Nucleus accumbens (tissue), 56 donors: ENCODE results near the gene SUPT6H.

Experiments used
- DNase-seq, 56 donors: peaks; one replicate each; lab custom pipeline; 2025; lab: John Stamatoyannopoulos, UW

Gene SUPT6H

GRCh38 chr17:28700278-28700677 is 38.3 kb downstream of the SUPT6H start:
- no peak for DNase-seq

- DNase-seq, result no peak
Observed at GRCh38 chr17:28700830-28701492, 39.0 kb downstream of the SUPT6H start.

DNA sequence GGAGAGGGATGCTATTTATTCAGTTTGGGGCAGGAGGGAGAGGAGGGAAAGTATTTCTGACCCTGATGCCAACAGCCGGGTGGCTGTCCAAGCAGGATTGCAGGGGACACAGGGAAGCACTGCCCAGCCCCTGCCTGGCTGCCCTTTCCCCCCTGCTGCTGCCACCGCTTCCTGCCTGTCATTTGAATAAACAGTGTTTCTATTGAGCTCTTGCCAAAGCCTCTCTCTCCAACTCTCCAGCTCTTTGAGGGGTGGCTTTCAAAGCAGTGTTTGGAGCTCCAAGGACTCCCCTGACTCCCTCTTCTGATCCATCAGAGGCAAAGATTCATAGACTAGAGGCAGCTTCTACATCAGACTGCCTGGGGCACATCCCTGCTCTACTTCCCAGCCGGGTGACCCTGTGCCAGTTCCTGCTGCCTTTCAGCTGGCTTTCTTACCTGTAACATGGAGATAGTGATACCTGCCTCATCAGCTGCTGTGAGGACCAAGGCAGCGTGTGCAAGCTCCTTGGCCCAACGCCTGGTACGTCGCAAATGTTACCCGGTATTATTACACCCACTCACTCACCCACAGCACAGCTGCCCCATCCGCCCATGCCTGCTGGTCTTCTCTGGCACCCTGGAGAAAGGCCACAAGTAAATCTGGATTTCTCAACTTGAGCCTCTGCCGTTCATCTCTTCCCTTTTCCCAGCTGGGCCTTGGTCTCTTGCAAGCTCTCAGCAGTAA is 40.2 kb downstream of the SUPT6H start:
- peak in 48 of 56 donors; percentile 14 to 75 (median 52) for DNase-seq

- DNase-seq, result peak in 1 of 56 donors; percentile 18
Observed at GRCh38 chr17:28702752-28703150, 40.7 kb downstream of the SUPT6H start.

GRCh38 chr17:28703552-28704218 is 41.7 kb downstream of the SUPT6H start:
- no peak for DNase-seq

DNA sequence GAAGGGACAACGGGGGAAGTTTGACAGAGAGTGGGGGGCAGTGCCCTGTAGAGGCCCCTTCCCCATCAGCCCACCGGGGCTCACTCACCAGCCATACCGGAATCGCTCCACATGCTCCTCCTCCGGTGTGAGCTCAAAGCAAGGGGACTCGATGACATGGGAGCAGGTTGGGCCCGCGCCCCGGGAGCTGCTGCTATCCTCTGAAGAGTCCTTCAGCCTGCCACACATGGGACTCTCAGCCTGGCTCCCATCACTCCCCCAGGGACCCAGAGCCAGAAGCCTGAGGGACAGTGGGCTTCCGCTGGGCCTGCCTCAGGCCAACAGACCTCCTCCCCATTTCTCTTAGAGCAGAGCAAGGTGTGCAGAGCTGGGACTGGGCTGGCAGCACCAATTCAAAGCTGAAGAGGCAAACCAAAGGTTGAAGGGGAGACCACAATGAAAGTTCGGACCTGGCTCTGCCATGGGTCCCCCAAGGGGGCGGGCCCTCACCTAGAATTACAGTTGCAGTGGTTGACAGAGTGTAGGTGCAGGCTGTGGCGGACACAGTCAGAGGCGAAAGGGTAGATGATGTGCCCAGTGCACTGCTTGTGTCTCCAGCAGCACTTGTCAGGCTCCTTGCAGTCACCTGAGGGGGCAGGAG is 42.3 kb downstream of the SUPT6H start:
- no peak for DNase-seq

DNA sequence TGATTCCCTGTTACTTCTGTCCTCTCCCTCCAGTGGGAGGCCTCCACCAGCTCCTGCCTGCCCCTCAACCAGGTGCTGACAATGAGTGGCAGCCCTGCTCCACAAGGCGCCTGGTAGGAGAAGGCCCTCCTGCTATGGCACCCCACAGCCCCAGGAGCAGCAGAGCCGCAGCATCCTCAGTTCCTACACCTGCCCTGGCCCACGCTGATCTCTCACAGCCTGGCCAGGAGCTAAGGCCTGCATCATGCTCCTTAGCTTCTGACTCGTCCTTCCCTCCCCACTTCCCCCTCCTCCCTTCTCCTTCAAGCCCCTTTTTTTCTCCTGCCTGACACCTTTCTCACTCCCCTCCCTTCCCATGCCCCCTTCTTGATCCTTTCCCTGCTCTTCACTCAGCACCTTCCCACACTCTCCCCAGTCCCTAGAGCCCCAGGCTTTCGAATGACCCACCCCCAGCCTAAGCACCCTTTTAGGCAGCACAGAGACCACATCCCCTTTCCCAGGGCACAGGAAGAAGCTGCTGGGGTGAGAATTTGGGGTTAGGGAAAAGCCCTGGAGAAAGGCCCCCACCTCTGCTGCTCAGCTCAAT is 43.2 kb downstream of the SUPT6H start:
- no peak for DNase-seq

- no peak for DNase-seq
Observed at GRCh38 chr17:28705728-28706334, 43.8 kb downstream of the SUPT6H start.

- no peak for DNase-seq
Observed at GRCh38 chr17:28706471-28707338, 44.7 kb downstream of the SUPT6H start.

- no peak for DNase-seq
Observed at GRCh38 chr17:28707339-28707720, 45.3 kb downstream of the SUPT6H start.

- peak; percentile 47 to 95 (median 81) for DNase-seq
Observed at GRCh38 chr17:28710861-28711722, 49.1 kb downstream of the SUPT6H start.

- peak in 2 of 56 donors; percentile 57 to 60 for DNase-seq
Observed at GRCh38 chr17:28711723-28712031, 49.7 kb downstream of the SUPT6H start, which contains the start of gene PROCA1. PROCA1 (minus strand) TSS chr17:28711888; CDS start chr17:28711660, 228 bp downstream.

GRCh38 chr17:28712032-28712704 is 50.2 kb downstream of the SUPT6H start:
- no peak for DNase-seq

DNA sequence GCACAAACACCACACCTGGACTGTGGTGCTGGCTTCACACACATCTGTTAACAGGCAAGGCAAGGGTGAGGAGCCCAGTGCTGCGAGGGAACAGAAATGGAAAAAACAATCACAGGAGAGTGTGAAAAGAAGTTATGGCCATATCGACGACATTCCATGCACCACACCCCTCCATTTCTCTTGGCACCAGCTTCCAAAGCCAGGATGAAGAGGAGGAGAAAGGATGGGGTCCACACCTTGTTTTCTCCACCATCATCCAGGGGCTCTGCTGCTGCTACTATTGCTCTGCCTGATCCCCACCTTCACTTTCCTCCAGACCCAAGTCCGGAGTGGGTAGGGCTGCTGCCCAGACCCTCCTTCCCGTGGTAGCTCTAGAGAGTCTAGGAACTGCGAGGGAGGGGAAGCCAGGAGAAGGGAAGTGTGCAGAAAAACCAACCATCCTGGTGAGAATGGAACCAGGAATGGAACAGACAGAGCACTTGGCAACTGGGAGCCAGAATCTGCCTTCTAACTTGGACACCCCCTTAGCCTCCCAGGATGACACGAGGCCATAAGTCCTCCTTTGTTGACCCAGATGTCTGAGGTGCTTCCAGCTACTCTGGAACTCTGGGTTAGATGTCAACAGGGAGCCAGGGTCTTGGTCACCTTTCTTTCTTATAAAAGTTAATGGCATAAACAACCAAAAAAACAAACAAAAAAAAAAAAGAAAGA is 50.9 kb downstream of the SUPT6H start:
- no peak for DNase-seq

GRCh38 chr17:28714281-28714680 is 52.3 kb downstream of the SUPT6H start:
- DNase-seq, result no peak

GRCh38 chr17:28715217-28715616 is 53.2 kb downstream of the SUPT6H start:
- DNase-seq, result no peak
